GM18951 (cell line): ENCODE measurements around the gene SLC36A4.
"Not testable (repeated sequence)": the region's sequence is repeated elsewhere in the genome, so short reads cannot be mapped to it uniquely, and the experiment has no call there.

Source experiments
- POLR2A ChIP-seq: IDR thresholded peaks from 4 replicates; pipeline ENCODE4 v1.6.1; 2011; ENCODE audit warnings: mild to moderate bottlenecking; ENCODE audit not compliant: insufficient read length, insufficient read depth; ENCODE audit errors: extremely low read depth
- in situ Hi-C: fragments of 300-500 bp; cut with MboI; formaldehyde crosslinking; loops from one replicate; pipeline ENCODE4 v1.12.0; 2022; ENCODE audit warnings: low sequenced_read_pairs, mixed read lengths, inconsistent platforms; ENCODE audit not compliant: unreplicated experiment

The SLC36A4 gene

GRCh38 chr11:93212094-93212493 lies 14.3 kb upstream of the SLC36A4 start:
- TF ChIP-seq POLR2A, result no peak
- in situ Hi-C loops, result no loop called here

DNA sequence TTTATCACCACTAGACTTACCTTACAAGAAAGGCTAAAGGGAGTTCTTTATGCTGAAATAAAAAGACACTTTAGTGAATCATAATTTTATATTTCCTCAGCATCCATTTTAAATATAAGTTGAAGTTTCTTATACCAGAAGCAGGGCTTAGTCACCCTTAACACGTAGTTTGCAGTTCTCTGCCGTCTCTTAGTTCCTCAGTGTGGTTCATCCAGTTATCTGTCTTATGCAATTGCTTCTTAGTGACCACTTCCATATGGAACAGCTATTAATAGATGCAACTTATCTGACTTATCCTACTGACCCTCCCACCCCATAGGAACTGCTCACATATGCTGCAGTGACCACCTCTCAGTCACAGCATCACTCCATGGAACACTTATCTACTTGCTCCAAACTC lies 11.7 kb upstream of the SLC36A4 start:
- in situ Hi-C loops, result no loop called here

GRCh38 chr11:93208663-93209270 lies 11.0 kb upstream of the SLC36A4 start:
- in situ Hi-C loops, result no loop called here
- no peak for TF ChIP-seq POLR2A

More for the DNA sequence above, 11.7 kb upstream of the SLC36A4 start:
- TF ChIP-seq POLR2A, result no peak

- TF ChIP-seq POLR2A, result no peak
- in situ Hi-C loops, result no loop called here
Observed at GRCh38 chr11:93199616-93200015, 1.8 kb upstream of the SLC36A4 start.

- no peak for TF ChIP-seq POLR2A
- in situ Hi-C loops, result no loop called here
Observed at GRCh38 chr11:93198215-93198845, 539 bp upstream of the SLC36A4 start.

DNA sequence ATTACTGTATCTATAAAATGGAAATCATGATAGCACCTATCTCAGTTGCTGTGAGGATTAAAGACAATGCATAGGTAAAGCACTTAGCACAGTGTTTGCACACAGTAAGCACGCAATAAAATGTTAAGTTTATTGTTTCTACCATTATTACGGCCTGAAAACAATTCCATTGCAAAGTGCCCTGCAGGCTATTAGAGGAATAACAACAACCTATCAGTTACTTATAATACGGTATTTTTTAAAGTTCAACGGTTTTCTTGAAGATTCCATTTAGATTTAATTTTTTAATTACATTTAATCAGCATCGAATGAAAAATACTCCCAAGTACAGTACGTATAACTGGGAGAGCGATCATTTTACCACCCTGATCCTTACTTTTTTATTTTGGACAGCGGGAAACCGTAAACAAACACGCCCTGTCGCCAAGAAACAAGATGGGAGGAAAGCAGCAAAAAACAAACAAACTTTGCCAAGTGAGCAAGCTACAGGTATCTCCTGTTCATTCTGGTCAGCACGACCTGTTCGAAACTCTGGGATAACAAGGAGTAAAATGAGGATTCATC lies 893 bp downstream of the SLC36A4 start:
- in situ Hi-C loops, result no loop called here

DNA sequence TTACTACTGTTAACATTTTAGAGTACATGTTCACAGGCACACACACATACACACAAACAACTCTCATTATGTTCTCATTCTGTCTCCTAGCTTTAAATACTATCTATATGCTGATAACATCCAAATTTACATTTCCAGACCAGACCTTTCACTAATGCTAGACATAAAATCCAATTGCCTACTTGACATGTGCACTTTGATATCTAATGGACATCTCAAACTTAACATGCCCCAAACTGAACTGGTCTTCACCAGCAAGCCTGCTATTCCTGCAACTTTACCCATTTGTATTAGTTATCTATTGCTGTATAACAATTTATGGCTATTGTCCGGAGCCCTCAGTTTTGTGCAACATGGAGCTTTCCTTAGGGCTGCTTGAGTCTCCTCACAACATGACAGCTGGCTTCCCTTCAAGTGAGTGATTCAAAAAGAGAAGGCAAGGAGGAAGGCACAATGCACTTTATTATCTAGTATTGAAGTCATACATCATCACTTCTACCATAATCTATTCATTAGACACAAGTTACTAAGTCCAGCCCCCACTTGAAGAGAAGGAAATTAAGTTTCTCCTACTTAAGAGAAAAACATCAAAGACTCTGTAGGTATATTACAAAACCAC lies 3.0 kb downstream of the SLC36A4 start:
- no peak for TF ChIP-seq POLR2A
- in situ Hi-C loops, result no loop called here

More for the DNA sequence above, 893 bp downstream of the SLC36A4 start:
- no peak for TF ChIP-seq POLR2A

- in situ Hi-C loops, result no loop called here
- TF ChIP-seq POLR2A, result no peak
Observed at GRCh38 chr11:93193731-93194130, 4.1 kb downstream of the SLC36A4 start.

DNA sequence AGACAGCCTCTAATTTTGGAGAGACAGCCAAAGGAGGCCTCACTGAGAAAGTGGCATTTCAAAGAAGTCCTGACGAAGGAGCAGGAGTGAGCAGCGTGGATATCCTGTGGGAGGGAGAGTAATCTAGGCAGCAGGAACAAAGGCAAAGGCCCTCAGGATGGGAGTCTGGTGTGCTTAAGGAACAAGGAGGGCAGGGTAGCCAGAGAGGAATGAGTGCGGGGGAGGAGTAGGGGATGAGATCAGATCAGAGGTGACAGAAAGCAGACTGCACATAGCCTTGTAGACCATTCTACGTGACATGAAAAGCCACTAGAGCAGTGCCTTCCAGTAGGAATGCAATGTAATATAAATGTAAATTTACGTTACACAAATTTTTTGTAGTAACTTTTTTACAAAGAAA lies 5.6 kb downstream of the SLC36A4 start:
- no peak for TF ChIP-seq POLR2A
- in situ Hi-C loops, result no loop called here

DNA sequence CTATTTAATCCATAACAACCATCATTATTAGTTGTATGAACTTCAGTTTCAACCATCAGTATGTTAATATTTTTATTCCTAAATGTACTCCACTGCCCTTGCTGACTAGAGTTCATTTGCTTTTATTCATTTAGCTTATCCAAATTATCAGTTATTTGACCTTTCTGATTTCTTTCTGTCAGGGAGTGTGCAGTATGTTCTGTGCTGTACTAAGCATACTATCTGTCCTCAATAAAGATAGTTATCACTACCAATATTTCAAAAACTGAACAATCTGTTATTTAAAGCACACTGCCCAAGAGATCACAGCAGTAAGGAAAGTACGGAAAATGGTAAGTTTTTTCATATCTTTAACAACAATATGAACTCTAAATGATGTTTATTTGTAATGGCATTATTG lies 8.3 kb downstream of the SLC36A4 start:
- in situ Hi-C loops, result no loop called here
- TF ChIP-seq POLR2A, result no peak

GRCh38 chr11:93188726-93189125 lies 9.1 kb downstream of the SLC36A4 start:
- no peak for TF ChIP-seq POLR2A

GRCh38 chr11:93187290-93187689 lies 10.5 kb downstream of the SLC36A4 start:
- in situ Hi-C loops, result no loop called here
- no peak for TF ChIP-seq POLR2A

More at GRCh38 chr11:93188726-93189125, 9.1 kb downstream of the SLC36A4 start:
- in situ Hi-C loops, result no loop called here

DNA sequence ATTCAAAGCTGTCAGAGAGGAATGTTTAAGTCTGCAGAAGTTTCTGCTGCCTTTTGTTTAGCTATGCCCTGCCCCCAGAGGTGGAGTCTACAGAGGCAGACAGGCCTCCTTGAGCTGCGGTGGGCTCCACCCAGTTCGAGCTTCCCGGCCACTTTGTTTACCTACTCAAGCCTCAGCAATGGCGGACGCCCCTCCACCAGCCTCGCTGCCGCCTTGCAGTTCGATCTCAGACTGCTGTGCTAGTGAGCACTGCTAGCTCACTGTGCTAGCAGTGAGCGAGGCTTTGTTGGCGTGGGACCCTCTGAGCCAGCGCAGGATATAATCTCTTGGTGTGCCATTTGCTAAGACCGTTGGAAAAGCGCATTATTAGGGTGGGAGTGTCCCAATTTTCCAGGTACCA lies 19.9 kb downstream of the SLC36A4 start:
- in situ Hi-C loops, result not testable (repeated sequence)
